GM12878 (cell line): ENCODE results near the gene LBR. TPM values are rescaled to one million over a fixed set of nuclear protein-coding genes. Genes with fewer than 3 reads are reported as not detected.

ENCODE experiments used
- ATAC-seq: fragments of 200-7000 bp; cut with Tn5 transposase; 3 replicates; pipeline ENCODE4 v1.9.1; 2020; ENCODE audit warnings: mild to moderate bottlenecking, moderate library complexity
- BruUV-seq: library from RNA; stranded (reverse); fragments of 400-500 nt; replicated peaks from 2 replicates; lab custom pipeline; 2021; lab: Mats Ljungman, UMichigan
- CTCF ChIA-PET: fragments of 300-600 bp; sonication (Branson Sonifier 250); formaldehyde crosslinking; extraction: SDS; loops from one replicate; lab custom pipeline; 2021; ENCODE audit warnings: inconsistent platforms; lab: Yijun Ruan, JAX
- POLR2A ChIA-PET: fragments of 350-600 bp; formaldehyde crosslinking; extraction: SDS; loops from one replicate; lab custom pipeline; 2021; ENCODE audit warnings: inconsistent platforms; lab: Charles Lee
- RAD21 ChIA-PET: fragments of 300-600 bp; sonication (Branson Sonifier 250); formaldehyde crosslinking; loops from one replicate; lab custom pipeline; 2023; ENCODE audit warnings: antibody characterized with exemption; ENCODE audit not compliant: unreplicated experiment; lab: Charles Lee
- SMC1A ChIA-PET: fragments of 300-600 bp; sonication (Branson Sonifier 250); formaldehyde crosslinking; loops from one replicate; lab custom pipeline; 2023; ENCODE audit not compliant: unreplicated experiment, uncharacterized antibody; lab: Charles Lee
- DNase-seq: peaks from one replicate; pipeline ENCODE4 v3.0.0-alpha.2; 2011; ENCODE audit warnings: low read depth, low spot score
- FAIRE-seq: peaks from 3 replicates; lab custom pipeline; 2011; peaks lifted over from hg19 to GRCh38; lab: Jason Lieb, UNC
- H2AFZ ChIP-seq: 2 replicates; pipeline ENCODE4 v1.6.0; 2011; ENCODE audit warnings: low read depth, low read length, control low read depth; ENCODE audit not compliant: control insufficient read depth
- H3K27ac ChIP-seq: 2 replicates; pipeline ENCODE4 v1.5.1; 2011; ENCODE audit warnings: control low read depth; ENCODE audit not compliant: control insufficient read depth, insufficient read depth
- H3K27me3 ChIP-seq, 2 experiments: replicated peaks in 1 of 2; 2 replicates each; pipeline versions ENCODE4 v1.6.0 to v1.6.1; 2011; ENCODE audit warnings: low read length in 1 of 2; ENCODE audit not compliant: control insufficient read depth in 2 of 2, insufficient read depth in 2 of 2
- H3K36me3 ChIP-seq, 2 experiments: 2 replicates each; pipeline ENCODE4 v1.5.1; 2011; ENCODE audit warnings: low read length in 1 of 2; ENCODE audit not compliant: control insufficient read depth in 2 of 2, insufficient read depth in 2 of 2
- H3K4me1 ChIP-seq: 2 replicates; pipeline ENCODE4 v1.6.1; 2011; ENCODE audit warnings: mild to moderate bottlenecking, low read length, moderate library complexity, mixed read lengths; ENCODE audit not compliant: control insufficient read depth, insufficient read depth
- H3K4me2 ChIP-seq: 2 replicates; pipeline ENCODE4 v1.6.0; 2011; ENCODE audit warnings: control low read depth; ENCODE audit not compliant: control insufficient read depth, insufficient read depth
- H3K4me3 ChIP-seq: fragments of 200-600 bp; sonication (generic); 2 replicates; pipeline ENCODE4 v1.5.1; 2016
- H3K79me2 ChIP-seq: 2 replicates; pipeline ENCODE4 v1.6.0; 2011; ENCODE audit warnings: low read length; ENCODE audit not compliant: control insufficient read depth, insufficient read depth
- H3K9ac ChIP-seq: 2 replicates; pipeline ENCODE4 v1.8.0; 2011; ENCODE audit warnings: low read length, control low read depth, mixed read lengths; ENCODE audit not compliant: control insufficient read depth, insufficient read depth
- H3K9me3 ChIP-seq: replicated peaks from 3 replicates; pipeline ENCODE4 v1.5.1; 2011; ENCODE audit warnings: mild to moderate bottlenecking, low read length; ENCODE audit not compliant: control insufficient read depth, insufficient read depth
- H4K20me1 ChIP-seq: 2 replicates; pipeline ENCODE4 v1.6.0; 2011; ENCODE audit not compliant: control insufficient read depth, insufficient read depth
- ESRRA ChIP-seq: IDR thresholded peaks from 2 replicates; pipeline ENCODE4 v1.6.1; 2012; ENCODE audit warnings: mild to moderate bottlenecking, low read length, improper control_type of control experiment
- HDAC2 ChIP-seq: fragments of 200-600 bp; sonication (generic); IDR thresholded peaks from 2 replicates; pipeline ENCODE4 v1.6.1; 2017
- KAT2A ChIP-seq: conservative IDR thresholded peaks from 2 replicates; pipeline ENCODE4 v1.6.1; 2011; ENCODE audit warnings: low read depth, low read length; ENCODE audit not compliant: control insufficient read depth
- MEF2A ChIP-seq: IDR thresholded peaks from 2 replicates; pipeline ENCODE4 v1.6.1; 2011; ENCODE audit warnings: low read depth, mild to moderate bottlenecking, low read length, moderate library complexity; ENCODE audit not compliant: insufficient read depth
- MYC ChIP-seq: IDR thresholded peaks from 2 replicates; pipeline ENCODE4 v1.6.1; 2011; ENCODE audit warnings: mild to moderate bottlenecking, low read length, moderate library complexity, inconsistent platforms; ENCODE audit not compliant: insufficient read depth, insufficient replicate concordance, insufficient read length, severe bottlenecking
- NR2C1 ChIP-seq: fragments of 450-650 bp; IDR thresholded peaks from 2 replicates; pipeline ENCODE4 v1.6.1; 2017; ENCODE audit warnings: antibody characterized with exemption, mild to moderate bottlenecking, moderate library complexity
- WGBS: methylation state at CpG from one replicate; pipeline ENCODE4 v1.1.6; 2016; ENCODE audit warnings: low lambda C conversion rate; ENCODE audit not compliant: insufficient replicate concordance, insufficient coverage; ENCODE audit errors: missing lambda C conversion rate; 5-methylcytosine and 5-hydroxymethylcytosine counted together
- in situ Hi-C: fragments of 300-500 bp; cut with MboI; formaldehyde crosslinking; loops from 9 replicates; pipeline ENCODE4 v1.14.3; 2018; ENCODE audit warnings: mixed read lengths
- intact Hi-C: fragments of 100-400 bp; cut with micrococcal nuclease; formaldehyde crosslinking; loops from one replicate; pipeline ENCODE4 v1.14.2; 2022; ENCODE audit not compliant: unreplicated experiment
- polyA plus RNA-seq, 11 experiments: library from polyadenylated mRNA; depleted of rRNA in 4 of 11; unstranded in 6 of 11; stranded (reverse) in 5 of 11; fragments of >200 nt; fragmentation: Nextera tagmentation in 4 of 11; fragmentation: Illumina TruSeq in 1 of 11; extraction: Ambion mirVana in 4 of 11; extraction: Trizol in 1 of 11; gene quantifications; 1 replicate in 1 of 11; 2 replicates in 10 of 11; pipeline versions ENCODE4 v1.2.1 to v1.2.3, GENCODE V29; 2011 to 2016; ENCODE audit warnings: inconsistent platforms in 2 of 11, missing spikeins in 2 of 11, low read depth in 1 of 11
- total RNA-seq, 4 experiments: library from RNA; depleted of rRNA in 3 of 4; stranded (reverse); fragments of >200 nt in 3 of 4; fragmentation: Illumina TruSeq in 1 of 4; extraction: Trizol in 1 of 4; gene quantifications; 2 replicates each; pipeline versions ENCODE4 v1.2.1 to v1.2.3, GENCODE V29; 2013 to 2021
- TF ChIP-seq, protein P1 (sequence below): IDR thresholded peaks from 2 replicates; pipeline ENCODE4 v1.6.1; 2012; ENCODE audit warnings: low read depth, low read length, improper control_type of control experiment

LBR gene
- total and polyA plus RNA-seq, 10 of the 15 experiments (the other 5 are each of a cell fraction or from before 2014, with no cell fraction given) = 81.8 to 178 (median 114) TPM

DNA sequence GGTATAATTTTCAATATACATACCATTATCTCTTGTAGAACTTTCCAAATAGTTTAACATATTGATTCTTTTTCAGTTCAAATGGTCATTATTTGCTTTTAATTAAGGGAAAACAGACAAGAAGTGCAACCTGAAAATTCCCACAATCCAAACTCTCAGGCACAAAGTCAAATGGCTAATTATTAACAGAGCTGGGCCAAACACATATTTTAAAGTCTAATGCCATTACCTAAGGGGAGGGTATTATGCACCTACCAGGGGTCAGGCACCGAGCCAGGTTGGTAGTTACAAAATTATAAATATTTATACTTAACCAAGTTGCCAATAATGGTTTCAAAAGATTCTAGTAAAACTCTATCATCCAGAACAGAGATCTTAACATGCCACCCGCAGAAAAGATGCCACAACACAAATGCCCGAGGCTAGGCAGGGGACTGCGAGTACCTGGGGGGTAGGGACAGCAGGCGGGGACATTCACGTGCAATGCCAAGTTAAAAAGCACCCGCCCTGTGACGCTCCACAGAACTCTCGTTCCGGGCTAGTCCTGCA, 15.0 kb downstream of the LBR start:
- ChIA-PET POLR2A (interaction anchor here (0.5 kb wide), 1 partner anchor 81 kb away, joined by 3 read pairs; no protein-coding TSS in a partner anchor), SMC1A (no interaction called here), RAD21 (no interaction called here), CTCF (interaction anchor here (0.7 to 1.0 kb wide), 3 partner anchors 13 to 365 kb away, joined by 3 to 4 read pairs (median 3); partner anchors contain the start of gene SRP9)
- no peak overlapping the region for H3K4me2 ChIP-seq
- H4K20me1 ChIP-seq = no peaks in the 10 kb centered on the region
- H3K79me2 ChIP-seq = no peaks in the 10 kb centered on the region; the same call in 1 of the 2 replicates
- TF ChIP-seq KAT2A (no peak), MYC (no peak), HDAC2 (no peak), NR2C1 (no peak), MEF2A (no peak), ESRRA (no peak)
- TF ChIP-seq, protein P1, sequence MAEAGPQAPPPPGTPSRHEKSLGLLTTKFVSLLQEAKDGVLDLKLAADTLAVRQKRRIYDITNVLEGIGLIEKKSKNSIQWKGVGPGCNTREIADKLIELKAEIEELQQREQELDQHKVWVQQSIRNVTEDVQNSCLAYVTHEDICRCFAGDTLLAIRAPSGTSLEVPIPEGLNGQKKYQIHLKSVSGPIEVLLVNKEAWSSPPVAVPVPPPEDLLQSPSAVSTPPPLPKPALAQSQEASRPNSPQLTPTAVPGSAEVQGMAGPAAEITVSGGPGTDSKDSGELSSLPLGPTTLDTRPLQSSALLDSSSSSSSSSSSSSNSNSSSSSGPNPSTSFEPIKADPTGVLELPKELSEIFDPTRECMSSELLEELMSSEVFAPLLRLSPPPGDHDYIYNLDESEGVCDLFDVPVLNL = no peak
- no peaks in the 10 kb centered on the region for H3K27me3 ChIP-seq
- FAIRE-seq (no peak), ATAC-seq (no peak), DNase-seq (no peak)
- no peaks in the 10 kb centered on the region for H3K9me3 ChIP-seq
- WGBS = 97% methylated on average over 10 of the region's 10 CpGs
- in situ Hi-C loops = no loop called here
- no peak overlapping the region for H3K27ac ChIP-seq
- intact Hi-C loops = no loop called here
- H3K9ac ChIP-seq = no peak overlapping the region
- H2AFZ ChIP-seq = no peak overlapping the region
- H3K36me3 ChIP-seq = peaks cover 12 to 36% of the 10 kb centered on the region in 2 experiments
- H3K4me3 ChIP-seq = no peak overlapping the region
- no peaks in the 10 kb centered on the region for H3K4me1 ChIP-seq
- BruUV-seq = no TSS peak
